CD4-positive, alpha-beta T cell treated with Interleukin-12 subunit alpha and Interleukin-12 subunit beta, for 1 hour (primary cell): ENCODE results near the gene CNTN2.

Experiments used
- DNase-seq: peaks from one replicate; pipeline ENCODE4 v3.0.0-alpha.2; 2020

Gene CNTN2

GRCh38 chr1:205042911-205043806 is at the start of gene CNTN2:
TSS of gene CNTN2 (plus strand) at chr1:205043212. CDS start at chr1:205053186, 9,974 bp downstream.
- no peak for DNase-seq

GRCh38 chr1:204994086-204994862 is 48.7 kb upstream of the CNTN2 start:
- no peak for DNase-seq

GRCh38 chr1:204996981-204997380 is 46.0 kb upstream of the CNTN2 start:
- DNase-seq, result no peak

- no peak for DNase-seq
These were observed 45.2 kb upstream of the CNTN2 start for GRCh38 chr1:204997591-204998355.

- DNase-seq, result no peak
These were observed 41.9 kb upstream of the CNTN2 start for GRCh38 chr1:205001162-205001561.

GRCh38 chr1:205002705-205003104 is 40.3 kb upstream of the CNTN2 start:
- DNase-seq, result no peak

- no peak for DNase-seq
These were observed 39.5 kb upstream of the CNTN2 start for GRCh38 chr1:205003358-205004131.

GRCh38 chr1:205004351-205004750 is 38.7 kb upstream of the CNTN2 start:
- no peak for DNase-seq

- DNase-seq, result no peak
These were observed 34.1 kb upstream of the CNTN2 start for GRCh38 chr1:205008896-205009295.

- no peak for DNase-seq
These were observed 33.3 kb upstream of the CNTN2 start for GRCh38 chr1:205009670-205010069.

- DNase-seq, result no peak
These were observed 30.4 kb upstream of the CNTN2 start for GRCh38 chr1:205012391-205013140.

- no peak for DNase-seq
These were observed 29.2 kb upstream of the CNTN2 start for GRCh38 chr1:205013683-205014367.

- DNase-seq, result no peak
These were observed 28.2 kb upstream of the CNTN2 start for GRCh38 chr1:205014783-205015182.

- no peak for DNase-seq
These were observed 27.8 kb upstream of the CNTN2 start for GRCh38 chr1:205015241-205015640.

GRCh38 chr1:205016075-205016474 is 26.9 kb upstream of the CNTN2 start:
- DNase-seq, result no peak

- DNase-seq, result no peak
These were observed 26.4 kb upstream of the CNTN2 start for GRCh38 chr1:205016584-205016983.

GRCh38 chr1:205017001-205017400 is 26.0 kb upstream of the CNTN2 start:
- no peak for DNase-seq

GRCh38 chr1:205017766-205018165 is 25.2 kb upstream of the CNTN2 start:
- DNase-seq, result no peak

GRCh38 chr1:205018381-205018780 is 24.6 kb upstream of the CNTN2 start:
- DNase-seq, result no peak

GRCh38 chr1:205020466-205020865 is 22.5 kb upstream of the CNTN2 start:
- DNase-seq, result no peak

GRCh38 chr1:205024679-205025078 is 18.3 kb upstream of the CNTN2 start:
- DNase-seq, result no peak
